WTC11 (cell line): ENCODE results near the gene TMEM120B.

Experiments
- CDX4 ChIP-seq: fragments of 250-450 bp; sonication (Bioruptor Pico); IDR thresholded peaks from 2 replicates; pipeline ENCODE4 v1.9.0; 2021; ENCODE audit warnings: moderate library complexity, mild to moderate bottlenecking, inconsistent platforms, borderline replicate concordance
- ESRRA ChIP-seq: sonication (generic); formaldehyde crosslinking; IDR thresholded peaks from 2 replicates; pipeline ENCODE4 v1.8.1; 2022; ENCODE audit warnings: mild to moderate bottlenecking, missing genetic modification reagents, borderline replicate concordance
- JUN ChIP-seq: sonication (generic); formaldehyde crosslinking; IDR thresholded peaks from 2 replicates; pipeline ENCODE4 v1.8.0; 2023; ENCODE audit warnings: mild to moderate bottlenecking, missing genetic modification reagents
- TEAD4 ChIP-seq: sonication (generic); formaldehyde crosslinking; IDR thresholded peaks from 2 replicates; pipeline ENCODE4 v1.8.0; 2022; ENCODE audit warnings: mild to moderate bottlenecking, missing genetic modification reagents
- USF2 ChIP-seq: sonication (generic); formaldehyde crosslinking; IDR thresholded peaks from 2 replicates; pipeline ENCODE4 v1.8.1; 2023; ENCODE audit warnings: mild to moderate bottlenecking, missing genetic modification reagents, moderate library complexity
- ZBTB43 ChIP-seq: sonication (generic); formaldehyde crosslinking; IDR thresholded peaks from 2 replicates; pipeline ENCODE4 v1.8.1; 2023; ENCODE audit warnings: mild to moderate bottlenecking, missing genetic modification reagents
- TF ChIP-seq, protein P1 (sequence below): sonication (generic); formaldehyde crosslinking; IDR thresholded peaks from 2 replicates; pipeline ENCODE4 v1.8.0; 2022; ENCODE audit warnings: mild to moderate bottlenecking, missing genetic modification reagents
- TF ChIP-seq, protein P2 (sequence below): fragments of 200-600 bp; IDR thresholded peaks from 2 replicates; pipeline ENCODE4 v1.8.0; 2022; ENCODE audit warnings: antibody characterized with exemption
- TF ChIP-seq, protein P3 (sequence below): sonication (generic); formaldehyde crosslinking; conservative IDR thresholded peaks from 2 replicates; pipeline ENCODE4 v1.8.1; 2022; ENCODE audit warnings: mild to moderate bottlenecking, missing genetic modification reagents

DNA sequence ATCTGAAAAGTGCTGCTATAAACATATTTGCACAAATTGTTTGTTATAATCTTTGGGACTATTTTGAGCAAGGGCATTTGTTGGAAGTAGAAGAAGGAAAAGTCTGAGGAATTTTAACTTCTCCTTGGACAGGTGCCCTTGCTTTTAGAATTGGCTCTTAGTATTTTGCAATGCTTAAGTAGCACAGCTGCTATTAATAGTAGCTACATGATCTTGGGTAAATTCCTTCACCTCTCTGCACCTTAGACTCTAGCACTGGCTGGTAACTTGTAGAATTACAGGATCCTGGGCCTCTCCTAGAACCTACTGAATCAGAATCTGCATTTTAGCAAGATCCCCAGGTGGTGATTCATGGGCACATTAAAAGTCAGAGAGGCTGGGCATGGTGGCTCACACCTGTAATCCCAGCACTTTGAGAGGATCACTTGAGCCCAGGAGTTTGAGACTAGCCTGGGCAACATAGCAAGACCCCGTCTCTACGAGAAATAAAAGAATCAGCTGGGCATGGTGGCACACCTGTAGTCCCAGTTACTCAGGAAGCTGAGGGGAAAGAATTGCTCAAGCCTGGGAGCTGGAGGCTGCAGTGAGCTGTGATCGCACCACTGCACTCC, 10.8 kb upstream of the TMEM120B start:
- no peak for TF ChIP-seq ESRRA (CRISPR knock-in tag)
- TF ChIP-seq, protein P1, sequence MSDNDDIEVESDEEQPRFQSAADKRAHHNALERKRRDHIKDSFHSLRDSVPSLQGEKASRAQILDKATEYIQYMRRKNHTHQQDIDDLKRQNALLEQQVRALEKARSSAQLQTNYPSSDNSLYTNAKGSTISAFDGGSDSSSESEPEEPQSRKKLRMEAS, result no peak
- TF ChIP-seq JUN, result no peak
- TF ChIP-seq, protein P2, sequence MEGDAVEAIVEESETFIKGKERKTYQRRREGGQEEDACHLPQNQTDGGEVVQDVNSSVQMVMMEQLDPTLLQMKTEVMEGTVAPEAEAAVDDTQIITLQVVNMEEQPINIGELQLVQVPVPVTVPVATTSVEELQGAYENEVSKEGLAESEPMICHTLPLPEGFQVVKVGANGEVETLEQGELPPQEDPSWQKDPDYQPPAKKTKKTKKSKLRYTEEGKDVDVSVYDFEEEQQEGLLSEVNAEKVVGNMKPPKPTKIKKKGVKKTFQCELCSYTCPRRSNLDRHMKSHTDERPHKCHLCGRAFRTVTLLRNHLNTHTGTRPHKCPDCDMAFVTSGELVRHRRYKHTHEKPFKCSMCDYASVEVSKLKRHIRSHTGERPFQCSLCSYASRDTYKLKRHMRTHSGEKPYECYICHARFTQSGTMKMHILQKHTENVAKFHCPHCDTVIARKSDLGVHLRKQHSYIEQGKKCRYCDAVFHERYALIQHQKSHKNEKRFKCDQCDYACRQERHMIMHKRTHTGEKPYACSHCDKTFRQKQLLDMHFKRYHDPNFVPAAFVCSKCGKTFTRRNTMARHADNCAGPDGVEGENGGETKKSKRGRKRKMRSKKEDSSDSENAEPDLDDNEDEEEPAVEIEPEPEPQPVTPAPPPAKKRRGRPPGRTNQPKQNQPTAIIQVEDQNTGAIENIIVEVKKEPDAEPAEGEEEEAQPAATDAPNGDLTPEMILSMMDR, result no peak
- no peak for TF ChIP-seq USF2
- TF ChIP-seq TEAD4, result no peak
- TF ChIP-seq CDX4 (CRISPR knock-in tag), result no peak
- TF ChIP-seq ZBTB43, result no peak
- TF ChIP-seq, protein P3, sequence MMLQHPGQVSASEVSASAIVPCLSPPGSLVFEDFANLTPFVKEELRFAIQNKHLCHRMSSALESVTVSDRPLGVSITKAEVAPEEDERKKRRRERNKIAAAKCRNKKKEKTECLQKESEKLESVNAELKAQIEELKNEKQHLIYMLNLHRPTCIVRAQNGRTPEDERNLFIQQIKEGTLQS (CRISPR knock-in tag), result no peak
